Hematopoietic multipotent progenitor cell treated with erythropoietin and hydrocortisone succinate and interleukin-3 and kit ligand, for 17 days (in vitro differentiated cells): ENCODE data around the gene ZNF554.

Source experiments
- DNase-seq: peaks from one replicate; pipeline ENCODE4 v3.0.0-alpha.2; 2015; ENCODE audit warnings: low spot score

The ZNF554 gene

DNA sequence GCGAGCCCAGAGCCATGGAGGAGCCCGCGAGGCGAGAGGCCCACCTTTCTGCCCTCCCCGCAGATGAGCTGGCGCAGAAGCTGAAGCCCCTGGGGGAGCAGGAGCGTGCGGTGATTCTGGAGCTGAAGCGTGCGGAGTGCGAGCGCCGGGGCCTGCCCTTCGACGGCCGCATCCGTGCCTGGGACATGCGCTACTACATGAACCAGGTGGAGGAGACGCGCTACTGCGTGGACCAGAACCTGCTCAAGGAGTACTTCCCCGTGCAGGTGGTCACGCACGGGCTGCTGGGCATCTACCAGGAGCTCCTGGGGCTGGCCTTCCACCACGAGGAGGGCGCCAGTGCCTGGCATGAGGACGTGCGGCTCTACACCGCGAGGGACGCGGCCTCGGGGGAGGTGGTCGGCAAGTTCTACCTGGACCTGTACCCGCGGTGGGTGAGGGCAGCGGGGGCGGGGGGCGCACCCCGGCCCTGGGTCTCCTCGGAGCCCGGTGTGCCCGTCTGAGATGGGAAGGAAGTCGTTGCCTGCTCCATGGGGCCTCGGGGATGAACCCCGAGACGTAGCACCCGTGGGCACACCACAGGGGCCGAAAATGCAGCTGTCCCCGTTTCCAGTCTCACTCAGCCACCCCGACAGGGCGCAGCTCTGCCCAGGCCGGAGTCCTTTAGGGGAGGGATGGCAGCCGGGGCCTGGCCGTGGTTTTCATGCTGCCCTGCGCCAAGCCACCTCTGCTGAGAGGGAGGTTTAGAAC is 12.1 kb upstream of the ZNF554 start:
- no peak for DNase-seq

DNA sequence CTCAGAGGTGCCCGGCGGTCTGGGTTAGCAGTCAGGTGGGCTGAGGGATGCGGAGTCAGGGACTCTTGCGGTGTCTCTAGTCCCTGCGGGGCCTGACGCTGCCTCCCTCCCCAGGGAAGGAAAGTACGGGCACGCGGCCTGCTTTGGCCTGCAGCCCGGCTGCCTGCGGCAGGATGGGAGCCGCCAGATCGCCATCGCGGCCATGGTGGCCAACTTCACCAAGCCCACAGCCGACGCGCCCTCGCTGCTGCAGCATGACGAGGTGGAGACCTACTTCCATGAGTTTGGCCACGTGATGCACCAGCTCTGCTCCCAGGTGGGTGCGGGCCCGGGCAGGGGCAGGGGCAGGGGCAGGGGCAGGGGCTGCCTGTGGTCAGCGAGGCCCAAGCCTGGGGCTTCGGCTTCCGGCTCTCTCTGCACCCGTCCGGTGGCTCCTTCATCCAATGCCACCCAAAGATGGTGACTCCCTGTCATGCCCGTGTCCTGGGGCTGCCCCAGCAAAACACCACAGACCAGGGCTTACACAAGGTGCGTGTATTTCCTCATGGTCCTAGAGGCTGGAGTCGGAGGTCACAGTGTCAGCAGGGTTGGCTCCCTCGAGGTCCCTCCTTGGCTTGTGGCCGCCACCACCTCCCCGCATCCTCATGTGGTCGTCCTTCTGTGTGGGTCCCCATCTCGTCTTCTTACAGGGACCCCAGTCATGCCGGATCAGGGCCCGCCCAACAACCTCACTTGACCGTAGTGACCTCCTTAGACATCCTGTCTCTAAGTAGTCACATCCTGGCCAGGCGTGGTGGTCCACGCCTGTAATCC is 11.3 kb upstream of the ZNF554 start:
- DNase-seq, result no peak

DNA sequence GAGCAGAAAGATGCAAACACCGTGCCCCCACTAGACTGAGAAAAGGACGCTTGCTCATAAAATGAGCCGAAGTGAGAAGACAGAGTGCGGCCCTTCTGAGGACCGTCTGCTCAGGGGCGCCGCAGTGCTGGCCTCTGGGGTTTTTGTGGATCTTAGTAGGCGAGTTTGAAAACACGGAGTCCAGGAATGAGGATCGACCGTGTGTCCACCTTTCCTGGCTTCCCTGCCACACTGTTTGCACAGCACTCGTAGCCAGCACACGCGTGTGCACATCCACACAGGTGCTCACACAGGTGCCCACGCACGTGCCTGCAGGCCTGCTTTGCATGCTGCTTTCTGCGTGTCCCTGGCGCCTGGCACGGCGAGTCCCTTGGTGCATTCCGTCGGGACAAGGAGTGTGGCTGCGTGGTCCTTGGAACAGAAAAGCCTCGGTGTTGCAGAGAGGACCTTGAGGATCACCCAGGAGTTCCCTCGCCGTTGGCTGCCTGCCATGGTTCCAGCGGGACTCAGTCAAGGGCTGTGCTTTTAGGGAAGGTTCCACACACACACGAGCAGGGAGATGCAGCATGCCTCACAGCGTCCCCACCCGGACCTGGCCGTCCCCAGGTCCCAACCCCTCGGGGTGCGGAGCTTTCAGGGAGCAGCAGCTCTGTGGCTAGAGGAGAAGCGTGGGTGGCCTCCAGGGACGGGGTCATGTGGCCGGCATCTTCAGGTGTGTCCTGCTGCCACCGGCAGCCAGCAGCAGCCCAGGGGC is 10.1 kb upstream of the ZNF554 start:
- DNase-seq, result no peak

DNA sequence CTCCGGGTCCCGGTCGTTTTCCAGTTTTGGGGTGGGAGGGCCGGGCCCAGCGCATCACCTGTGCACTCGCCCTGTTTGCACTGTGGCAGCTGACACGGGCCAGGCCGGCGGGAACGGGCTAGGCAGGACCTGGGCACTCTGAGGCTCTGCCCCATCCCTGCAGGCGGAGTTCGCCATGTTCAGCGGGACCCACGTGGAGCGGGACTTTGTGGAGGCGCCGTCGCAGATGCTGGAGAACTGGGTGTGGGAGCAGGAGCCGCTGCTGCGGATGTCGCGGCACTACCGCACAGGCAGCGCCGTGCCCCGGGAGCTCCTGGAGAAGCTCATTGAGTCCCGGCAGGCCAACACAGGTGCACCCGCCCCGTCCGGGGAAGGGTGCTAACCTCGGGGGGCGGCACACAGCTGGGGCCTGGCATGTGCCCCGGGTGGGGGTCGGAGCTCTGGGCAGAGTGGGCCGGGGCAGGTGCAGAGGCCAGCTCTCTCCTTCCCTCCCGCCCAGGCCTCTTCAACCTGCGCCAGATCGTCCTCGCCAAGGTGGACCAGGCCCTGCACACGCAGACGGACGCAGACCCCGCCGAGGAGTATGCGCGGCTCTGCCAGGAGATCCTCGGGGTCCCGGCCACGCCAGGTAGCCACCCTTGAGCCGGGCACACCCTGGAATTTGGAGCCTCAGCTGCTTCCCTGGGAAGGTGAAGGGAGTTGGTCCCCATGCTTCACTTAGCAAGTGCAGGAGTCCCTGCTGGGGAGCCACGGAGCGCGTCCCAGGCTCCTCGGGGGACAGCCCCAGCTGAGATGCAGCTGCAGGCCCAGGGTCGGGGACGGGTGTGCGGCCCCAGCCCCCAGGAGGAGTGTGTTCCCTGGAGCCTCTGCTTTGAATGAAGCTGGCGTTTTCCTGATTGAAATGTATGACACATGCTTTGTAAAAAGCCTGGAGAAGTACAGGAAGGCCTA is 9.3 kb upstream of the ZNF554 start:
- no peak for DNase-seq

DNA sequence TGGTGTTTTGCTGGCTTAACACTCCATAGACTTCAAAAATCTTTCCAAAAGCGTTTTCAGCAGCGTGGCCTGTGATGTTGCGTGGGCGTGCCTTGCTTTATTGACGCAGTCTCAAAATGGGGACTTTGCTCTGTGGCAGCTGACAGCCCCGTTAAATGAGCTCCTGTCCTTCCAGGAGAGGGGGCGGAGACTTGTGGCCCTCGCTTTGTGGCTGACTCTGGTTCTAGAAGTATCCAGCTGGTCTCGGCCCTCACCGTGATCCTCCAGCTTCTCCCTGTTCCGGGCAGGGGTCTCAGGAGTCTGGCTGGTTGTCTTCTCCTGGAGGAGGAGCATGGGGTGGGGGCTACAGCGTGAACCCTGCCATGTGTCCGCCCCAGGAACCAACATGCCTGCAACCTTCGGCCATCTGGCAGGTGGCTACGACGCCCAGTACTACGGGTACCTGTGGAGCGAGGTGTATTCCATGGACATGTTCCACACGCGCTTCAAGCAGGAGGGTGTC is 8.4 kb upstream of the ZNF554 start:
- no peak for DNase-seq

DNA sequence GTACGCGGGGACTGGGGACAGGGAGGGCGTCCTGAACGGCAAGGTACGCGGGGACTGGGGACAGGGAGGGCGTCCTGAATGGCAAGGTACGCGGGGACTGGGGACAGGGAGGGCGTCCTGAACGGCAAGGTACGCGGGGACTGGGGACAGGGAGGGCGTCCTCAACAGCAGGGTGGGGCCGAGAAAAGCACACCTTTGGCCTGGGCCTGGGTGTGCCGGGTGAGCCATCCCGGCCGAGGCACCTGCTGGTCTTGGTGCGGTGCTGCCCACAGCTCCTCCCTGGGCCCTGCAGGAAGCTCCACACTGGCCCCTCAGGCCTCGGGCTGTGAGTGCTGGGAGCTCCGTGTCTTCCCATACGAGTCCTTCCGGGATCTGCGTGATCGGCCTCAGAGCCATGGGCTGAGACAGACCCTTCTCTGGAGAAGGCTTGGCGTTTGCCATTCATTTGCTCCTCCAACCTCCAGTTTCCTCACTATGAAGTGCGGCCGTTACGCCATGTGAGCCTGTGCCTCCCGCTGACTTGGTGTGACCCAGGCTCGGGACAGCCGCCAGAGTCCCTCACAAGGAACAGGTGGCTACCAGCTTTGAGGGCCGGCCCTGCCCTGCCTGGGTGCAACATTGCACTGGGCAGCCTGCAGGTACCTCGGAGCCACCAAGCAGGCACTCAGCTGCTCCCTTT is 7.8 kb upstream of the ZNF554 start:
- no peak for DNase-seq

DNA sequence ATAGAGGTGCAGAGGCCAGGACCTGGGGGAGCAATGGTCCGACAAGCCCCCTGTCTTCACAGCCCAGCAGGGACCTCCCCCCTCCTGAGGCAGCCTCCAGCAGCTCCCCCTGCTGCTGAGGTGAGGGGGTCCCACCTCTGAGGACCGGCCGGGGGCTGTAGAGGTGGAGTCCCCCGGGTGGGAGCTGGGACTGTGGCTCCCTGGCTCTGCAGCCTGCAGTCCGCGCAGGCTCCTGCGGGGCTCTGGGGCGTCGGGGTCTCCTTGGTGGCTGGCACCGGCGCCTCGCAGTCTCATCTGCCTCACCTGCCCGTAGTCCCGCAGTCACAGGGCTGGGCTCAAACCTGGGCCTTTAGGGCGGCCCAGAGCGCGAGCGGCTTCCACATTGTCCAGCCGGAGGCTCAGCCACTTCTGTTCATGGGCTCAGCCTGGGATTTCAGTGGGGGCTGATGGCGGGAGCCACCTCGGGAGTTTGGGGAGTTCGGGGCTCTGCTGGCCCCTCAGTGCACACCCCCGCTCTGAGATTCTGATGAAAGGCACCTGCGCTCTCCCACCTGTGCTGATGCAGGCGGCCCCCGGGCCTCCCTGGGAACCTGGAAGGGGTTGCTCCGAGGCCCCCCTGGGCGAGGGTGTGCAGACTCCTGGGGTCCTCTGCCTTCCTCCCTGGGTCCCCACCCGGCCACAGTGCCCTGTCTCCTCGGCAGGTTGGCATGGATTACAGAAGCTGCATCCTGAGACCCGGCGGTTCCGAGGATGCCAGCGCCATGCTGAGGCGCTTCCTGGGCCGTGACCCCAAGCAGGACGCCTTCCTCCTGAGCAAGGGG is 7.0 kb upstream of the ZNF554 start:
- no peak for DNase-seq

DNA sequence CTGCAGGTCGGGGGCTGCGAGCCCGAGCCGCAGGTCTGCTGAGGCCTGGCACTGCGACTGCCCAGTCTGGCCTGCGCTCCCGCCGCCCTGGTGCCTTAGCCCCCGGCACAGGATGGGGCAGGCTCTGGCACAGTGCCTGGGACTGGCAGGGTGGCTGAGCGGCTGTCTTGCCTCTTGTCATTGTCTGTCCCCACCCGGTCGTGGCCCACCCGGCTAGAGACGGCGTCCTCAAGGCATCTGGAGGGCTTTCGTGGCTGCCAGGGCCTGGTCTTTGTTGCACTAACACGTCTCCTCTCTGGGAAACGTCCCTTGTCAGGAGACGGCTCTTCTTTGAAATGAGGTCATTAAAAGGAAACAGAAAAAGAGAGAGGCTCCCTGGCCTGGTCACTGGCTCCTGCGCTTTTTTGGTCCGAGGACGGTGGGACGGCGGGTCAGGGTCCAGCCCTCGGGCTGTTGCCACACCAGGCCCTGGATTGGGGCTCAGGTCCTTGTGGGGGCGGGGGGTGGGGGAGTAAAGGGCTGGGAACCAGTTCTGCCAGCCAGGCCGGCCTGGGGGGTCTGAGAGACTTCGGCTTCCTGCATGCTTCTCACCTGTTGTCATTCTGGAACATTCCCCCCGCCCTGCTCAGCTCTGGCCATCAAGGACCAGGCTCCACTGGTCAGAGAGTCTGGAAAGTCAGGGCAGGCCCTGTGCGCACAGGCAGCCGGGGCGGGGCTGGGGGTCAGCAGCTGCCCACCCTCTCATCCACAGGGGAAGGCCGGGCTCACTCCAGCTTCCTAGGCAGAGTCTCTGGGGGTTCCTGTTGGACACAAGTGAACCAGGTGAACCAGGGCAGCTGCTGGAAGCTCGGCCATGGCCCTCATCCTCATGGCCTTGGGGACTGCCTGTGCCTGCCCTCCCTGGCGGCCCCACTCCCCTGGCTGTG is 6.2 kb upstream of the ZNF554 start:
- DNase-seq, result no peak

GRCh38 chr19:2814426-2814825 is 5.2 kb upstream of the ZNF554 start:
- no peak for DNase-seq

GRCh38 chr19:2815191-2815614 is 4.5 kb upstream of the ZNF554 start:
- no peak for DNase-seq

GRCh38 chr19:2815923-2816322 is 3.7 kb upstream of the ZNF554 start:
- DNase-seq, result no peak

GRCh38 chr19:2816641-2817040 is 3.0 kb upstream of the ZNF554 start:
- DNase-seq, result no peak

GRCh38 chr19:2817237-2817829 is 2.3 kb upstream of the ZNF554 start:
- DNase-seq, result peak; percentile 27

DNA sequence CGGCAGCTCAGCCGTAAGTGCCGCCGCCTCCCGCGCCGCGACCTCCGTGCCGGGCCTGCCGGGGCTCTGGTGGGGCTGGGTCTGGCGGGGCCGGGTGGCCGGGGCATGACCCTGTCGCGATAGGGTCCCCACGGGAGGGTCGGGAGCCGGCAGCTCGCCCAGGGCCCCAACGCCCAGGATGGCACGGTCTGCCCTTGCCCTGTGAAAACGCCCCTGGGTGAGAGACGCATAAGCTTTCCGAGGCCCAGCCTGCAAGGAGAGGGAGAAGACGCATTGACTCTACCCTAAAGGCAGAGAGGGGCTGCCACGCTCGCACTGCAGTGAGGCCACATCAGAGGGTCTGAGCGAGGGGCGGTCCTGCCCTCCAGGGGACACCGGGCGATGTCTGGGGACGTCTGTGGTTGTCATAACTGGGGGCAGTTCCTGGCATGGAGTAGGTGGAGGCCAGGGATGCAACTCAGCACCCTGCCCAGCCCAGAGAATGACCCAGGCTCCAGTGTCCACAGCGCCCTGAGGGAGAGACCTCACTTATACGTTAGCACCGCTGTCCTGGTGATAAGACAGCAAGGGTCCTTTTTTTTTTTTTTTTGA is 539 bp downstream of the ZNF554 start:
- DNase-seq, result peak; percentile 7

DNA sequence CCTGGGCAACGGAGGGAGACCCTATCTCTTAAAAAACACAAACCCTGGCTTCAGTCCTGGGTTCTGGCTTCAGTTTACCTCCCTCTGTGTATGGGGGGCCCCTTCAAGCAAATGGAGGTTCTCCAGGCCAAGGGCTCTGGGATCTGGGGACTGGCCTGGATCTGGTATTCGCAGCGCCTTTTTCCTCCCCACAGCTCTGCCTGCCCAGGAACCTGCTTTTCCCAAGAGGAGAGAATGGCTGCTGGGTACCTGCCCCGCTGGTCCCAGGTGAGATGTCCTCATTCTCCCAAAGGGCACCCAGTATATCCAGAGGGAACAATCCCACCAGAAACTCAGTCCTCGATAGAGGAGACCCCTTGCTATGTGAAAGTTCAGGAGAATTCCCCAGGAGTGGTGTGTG is 3.2 kb downstream of the ZNF554 start:
- DNase-seq, result no peak

DNA sequence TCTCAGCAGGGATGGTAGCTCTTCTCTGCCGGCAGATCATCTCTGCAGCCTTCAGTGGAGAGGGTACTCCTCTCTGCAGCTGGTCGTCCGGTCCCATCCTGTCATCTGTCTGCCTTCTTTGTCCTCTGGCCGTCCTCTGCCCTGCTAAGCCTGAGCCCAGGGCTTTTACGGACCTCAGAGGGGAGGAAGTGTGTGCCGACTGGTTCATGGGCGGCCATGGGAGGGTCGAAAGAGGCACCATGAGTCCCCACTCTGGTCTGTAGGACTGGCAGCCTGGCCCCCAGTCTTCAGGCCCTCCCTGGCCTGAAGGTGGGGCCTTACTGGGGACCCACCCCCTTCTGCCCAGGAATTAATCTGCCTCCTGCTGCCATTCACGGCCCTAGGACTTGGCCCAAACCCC is 4.0 kb downstream of the ZNF554 start:
- DNase-seq, result no peak

GRCh38 chr19:2824129-2824528 is 4.5 kb downstream of the ZNF554 start:
- DNase-seq, result no peak

- DNase-seq, result no peak
Observed at GRCh38 chr19:2827022-2827421, 7.4 kb downstream of the ZNF554 start.
